H1 (cell line): Measurements from ENCODE around the gene CST4. TPM values are rescaled to one million over a fixed set of nuclear protein-coding genes. Genes with fewer than 3 reads are reported as not detected.
"Not testable (repeated sequence)": the region's sequence is repeated elsewhere in the genome, so short reads cannot be mapped to it uniquely, and the experiment has no call there.

Experiments used
- CTCF ChIA-PET: fragments of 300-600 bp; sonication (Branson Sonifier 250); formaldehyde crosslinking; loops from one replicate; lab custom pipeline; 2021; ENCODE audit not compliant: partially characterized antibody; lab: Charles Lee
- POLR2A ChIA-PET: fragments of 300-600 bp; sonication (Branson Sonifier 250); formaldehyde crosslinking; loops from one replicate; lab custom pipeline; 2021; ENCODE audit warnings: inconsistent platforms; ENCODE audit not compliant: partially characterized antibody; lab: Charles Lee
- DNase-seq, 2 experiments: peaks; one replicate each; pipeline versions ENCODE4 v3.0.0 to v3.0.0-alpha.2; 2010 to 2022; ENCODE audit warnings: low spot score in 2 of 2, low read depth in 1 of 2, mixed read lengths in 1 of 2
- FAIRE-seq: peaks from 2 replicates; lab custom pipeline; 2011; peaks lifted over from hg19 to GRCh38; lab: Jason Lieb, UNC
- H2AFZ ChIP-seq: 2 replicates; pipeline ENCODE4 v1.8.1; 2012; ENCODE audit warnings: low read length, inconsistent platforms
- H2AK5ac ChIP-seq: 2 replicates; pipeline ENCODE4 v1.6.1; 2013; ENCODE audit warnings: low read depth, low read length
- H2BK120ac ChIP-seq: replicated peaks from 2 replicates; pipeline ENCODE3; 2013; ENCODE audit warnings: low read depth, low read length, inconsistent platforms
- H2BK12ac ChIP-seq: 2 replicates; pipeline ENCODE4 v1.6.1; 2013; ENCODE audit warnings: low read depth, low read length
- H2BK15ac ChIP-seq: 2 replicates; pipeline ENCODE4 v1.6.1; 2013; ENCODE audit warnings: low read length
- H2BK20ac ChIP-seq: 2 replicates; pipeline ENCODE4 v1.6.1; 2013; ENCODE audit warnings: low read length
- H2BK5ac ChIP-seq: 2 replicates; pipeline ENCODE4 v1.6.1; 2013; ENCODE audit warnings: low read depth, low read length
- H3K14ac ChIP-seq: 2 replicates; pipeline ENCODE4 v1.6.1; 2013; ENCODE audit warnings: inconsistent platforms; ENCODE audit not compliant: insufficient read length
- H3K18ac ChIP-seq: 2 replicates; pipeline ENCODE4 v1.6.1; 2013; ENCODE audit warnings: low read length; ENCODE audit errors: extremely low read depth
- H3K23ac ChIP-seq: 2 replicates; pipeline ENCODE4 v1.6.1; 2013; ENCODE audit warnings: inconsistent platforms; ENCODE audit not compliant: insufficient read length
- H3K23me2 ChIP-seq: 2 replicates; pipeline ENCODE4 v1.6.1; 2013; ENCODE audit warnings: low read depth, low read length
- H3K27ac ChIP-seq: 2 replicates; pipeline ENCODE4 v1.6.1; 2011; ENCODE audit warnings: low read depth, low read length, inconsistent platforms
- H3K27me3 ChIP-seq, 4 experiments: replicated peaks in 1 of 4; 1 replicate in 1 of 4; 2 replicates in 3 of 4; pipeline versions ENCODE4 v1.6.1 to v1.8.1; 2011 to 2013; ENCODE audit warnings: low read length in 3 of 4, mild to moderate bottlenecking in 3 of 4, inconsistent platforms in 2 of 4, mixed read lengths in 2 of 4, moderate library complexity in 1 of 4; ENCODE audit not compliant: control insufficient read depth in 3 of 4, insufficient read depth in 3 of 4; ENCODE audit errors: extremely low read depth in 1 of 4
- H3K36me3 ChIP-seq, 4 experiments: 2 replicates each; pipeline versions ENCODE4 v1.6.1 to v1.8.1; 2011 to 2013; ENCODE audit warnings: mild to moderate bottlenecking in 4 of 4, low read length in 3 of 4, moderate library complexity in 2 of 4, control low read depth in 1 of 4, inconsistent platforms in 1 of 4; ENCODE audit not compliant: insufficient read depth in 4 of 4, control insufficient read depth in 2 of 4
- H3K4ac ChIP-seq: replicated peaks from 2 replicates; pipeline ENCODE3; 2013; ENCODE audit warnings: low read length, low read depth, mixed read lengths, inconsistent platforms; ENCODE audit not compliant: insufficient read length
- H3K4me1 ChIP-seq, 4 experiments: replicated peaks in 1 of 4; 1 replicate in 1 of 4; 2 replicates in 3 of 4; pipeline versions ENCODE4 v1.6.1 to v1.8.1; 2011 to 2013; ENCODE audit warnings: low read length in 3 of 4, inconsistent platforms in 2 of 4, mixed read lengths in 1 of 4; ENCODE audit not compliant: insufficient read depth in 4 of 4, control insufficient read depth in 3 of 4
- H3K4me2 ChIP-seq, 2 experiments: 2 replicates each; pipeline versions ENCODE4 v1.6.1 to v1.8.1; 2011 to 2013; ENCODE audit warnings: low read depth in 2 of 2, low read length in 2 of 2, control low read depth in 1 of 2, inconsistent platforms in 1 of 2, mild to moderate bottlenecking in 1 of 2; ENCODE audit not compliant: insufficient read depth in 1 of 2
- H3K4me3 ChIP-seq, 4 experiments: fragments of 200-600, 300-600 bp in 1 of 4; sonication (generic), shearing (Covaris generic), sonication (Bioruptor Twin) in 1 of 4; 2 replicates each; pipeline versions ENCODE4 v1.5.1 to v1.8.1; 2011 to 2016; ENCODE audit warnings: low read length in 4 of 4, low read depth in 3 of 4, control low read depth in 2 of 4, inconsistent platforms in 2 of 4, mild to moderate bottlenecking in 2 of 4, mixed read lengths in 1 of 4, moderate library complexity in 1 of 4; ENCODE audit not compliant: insufficient read depth in 2 of 4; ENCODE audit errors: extremely low read depth in 1 of 4
- H3K56ac ChIP-seq: replicated peaks from 2 replicates; pipeline ENCODE3; 2013; ENCODE audit warnings: low read depth, mild to moderate bottlenecking, mixed read lengths, low read length, inconsistent platforms; ENCODE audit not compliant: insufficient read length
- H3K79me1 ChIP-seq: 2 replicates; pipeline ENCODE4 v1.6.1; 2013; ENCODE audit warnings: low read depth, low read length, control low read depth
- H3K79me2 ChIP-seq, 2 experiments: 2 replicates each; pipeline versions ENCODE4 v1.6.1 to v1.8.1; 2012 to 2013; ENCODE audit warnings: low read length in 2 of 2, mild to moderate bottlenecking in 2 of 2, inconsistent platforms in 1 of 2; ENCODE audit not compliant: insufficient read depth in 2 of 2, control insufficient read depth in 1 of 2
- H3K9ac ChIP-seq, 4 experiments: replicated peaks in 1 of 4; 1 replicate in 1 of 4; 2 replicates in 3 of 4; pipeline versions ENCODE4 v1.6.1 to v1.8.1; 2011 to 2013; ENCODE audit warnings: low read depth in 3 of 4, low read length in 3 of 4, control low read depth in 2 of 4, mild to moderate bottlenecking in 2 of 4, moderate library complexity in 2 of 4, inconsistent platforms in 1 of 4; ENCODE audit errors: extremely low read depth in 1 of 4
- H3K9me3 ChIP-seq, 2 experiments: 2 replicates each; pipeline versions ENCODE4 v1.6.1 to v1.8.1; 2012 to 2013; ENCODE audit warnings: mild to moderate bottlenecking in 2 of 2, moderate library complexity in 2 of 2, control low read depth in 1 of 2, inconsistent platforms in 1 of 2, low read depth in 1 of 2, low read length in 1 of 2, mixed read lengths in 1 of 2; ENCODE audit not compliant: insufficient read depth in 2 of 2
- H4K20me1 ChIP-seq, 2 experiments: replicated peaks in 1 of 2; 2 replicates each; pipeline versions ENCODE3 to v1.8.1; 2011 to 2013; ENCODE audit warnings: inconsistent platforms in 2 of 2, low read length in 2 of 2, mild to moderate bottlenecking in 1 of 2; ENCODE audit not compliant: insufficient read depth in 2 of 2, control insufficient read depth in 1 of 2
- H4K5ac ChIP-seq: 2 replicates; pipeline ENCODE4 v1.6.1; 2013; ENCODE audit warnings: low read length, low read depth, mixed read lengths, inconsistent platforms; ENCODE audit not compliant: insufficient read length
- H4K8ac ChIP-seq: 2 replicates; pipeline ENCODE4 v1.8.0; 2013; ENCODE audit warnings: mild to moderate bottlenecking, moderate library complexity, low read length, inconsistent platforms; ENCODE audit not compliant: insufficient read depth; ENCODE audit errors: extremely low read depth
- H4K91ac ChIP-seq: replicated peaks from 2 replicates; pipeline ENCODE3; 2013; ENCODE audit warnings: low read length, mixed read lengths, inconsistent platforms; ENCODE audit not compliant: insufficient read length
- WGBS, 2 experiments: shearing (Covaris generic) in 1 of 2; methylation state at CpG; one replicate each; pipeline versions ENCODE4 v1.1.6 to v1.1.7; 2013 to 2015; ENCODE audit warnings: low lambda C conversion rate in 2 of 2, mixed read lengths in 2 of 2, inconsistent platforms in 1 of 2, low coverage in 1 of 2, missing lambda C conversion rate in 1 of 2; ENCODE audit not compliant: insufficient replicate concordance in 2 of 2, insufficient coverage in 1 of 2, insufficient read length in 1 of 2; ENCODE audit errors: extremely low coverage in 1 of 2, missing lambda C conversion rate in 1 of 2; 5-methylcytosine and 5-hydroxymethylcytosine counted together
- polyA plus RNA-seq, 7 experiments: library from polyadenylated mRNA; depleted of rRNA in 3 of 7; stranded (reverse) in 5 of 7; unstranded in 2 of 7; fragments of >200 nt in 5 of 7; fragments of 200-250 nt in 2 of 7; gene quantifications; 1 replicate in 5 of 7; 2 replicates in 1 of 7; 4 replicates in 1 of 7; pipeline versions ENCODE4 v1.2.1 to v1.2.3, GENCODE V29; 2011 to 2013; ENCODE audit warnings: missing spikeins in 2 of 7, mixed read lengths in 2 of 7
- total RNA-seq: library from RNA; stranded (reverse); fragmentation: NEBNext Ultra II Directional; extraction: Animal tissue kit (Norgen Biotek cat#: 25700); gene quantifications from 2 replicates; pipeline ENCODE4 v1.2.1, GENCODE V29; 2021

Gene CST4
- total and polyA plus RNA-seq, 2 of the 8 experiments (the other 6 are each of a cell fraction or from before 2014, with no cell fraction given) = not detected

- H2BK12ac ChIP-seq, H3K23ac ChIP-seq, H3K4me2 ChIP-seq, H4K5ac ChIP-seq, H3K9ac ChIP-seq, H3K79me1 ChIP-seq, POLR2A ChIA-PET, H3K27me3 ChIP-seq, H3K4ac ChIP-seq, H3K36me3 ChIP-seq, H3K27ac ChIP-seq, H3K79me2 ChIP-seq, H3K4me1 ChIP-seq, H4K8ac ChIP-seq, H3K56ac ChIP-seq, H3K9me3 ChIP-seq, H3K4me3 ChIP-seq, H4K91ac ChIP-seq, H2BK15ac ChIP-seq, H2BK20ac ChIP-seq, H2AFZ ChIP-seq, H4K20me1 ChIP-seq, H2AK5ac ChIP-seq, DNase-seq, FAIRE-seq, H3K23me2 ChIP-seq, H3K18ac ChIP-seq, H2BK5ac ChIP-seq, H2BK120ac ChIP-seq, H3K14ac ChIP-seq: not testable (repeated sequence)
- CTCF ChIA-PET = interaction anchor here (0.6 to 1.4 kb wide), 5 partner anchors 13 to 103 kb away, joined by 3 to 4 read pairs (median 3); no protein-coding TSS in a partner anchor
- WGBS, 2 experiments = 82% methylated on average over 9 of the region's 9 CpGs; no CpG with 5 or more reads in 1 of the 2 experiments
These were observed 30.5 kb upstream of the CST4 start for GRCh38 chr20:23719351-23719750.

GRCh38 chr20:23711778-23712177 lies 22.9 kb upstream of the CST4 start:
- FAIRE-seq = not testable (repeated sequence)

More at GRCh38 chr20:23711778-23712177, 22.9 kb upstream of the CST4 start:
- H3K9me3 ChIP-seq, H3K18ac ChIP-seq, H2AFZ ChIP-seq, H4K8ac ChIP-seq, DNase-seq, H2BK120ac ChIP-seq, H3K79me2 ChIP-seq, H2BK12ac ChIP-seq, H4K91ac ChIP-seq, H2BK20ac ChIP-seq, H3K56ac ChIP-seq, CTCF ChIA-PET, H4K5ac ChIP-seq, H4K20me1 ChIP-seq, H3K27ac ChIP-seq, H3K4ac ChIP-seq, H3K4me2 ChIP-seq, H3K4me1 ChIP-seq, H3K79me1 ChIP-seq, H2AK5ac ChIP-seq, H3K27me3 ChIP-seq, H3K36me3 ChIP-seq, H3K14ac ChIP-seq, H2BK5ac ChIP-seq, H3K23ac ChIP-seq, H3K4me3 ChIP-seq, POLR2A ChIA-PET, H2BK15ac ChIP-seq, H3K9ac ChIP-seq, H3K23me2 ChIP-seq: not testable (repeated sequence)
